ENCODE measurements around the gene POLR2M. TPM values are rescaled to one million over a fixed set of nuclear protein-coding genes. Genes with fewer than 3 reads are reported as not detected.

Gene POLR2M
- total and polyA plus RNA-seq, 10 of the 15 experiments (the other 5 are each of a cell fraction or from before 2014, with no cell fraction given), result 5.8 to 364 (median 23.7) TPM

DNA sequence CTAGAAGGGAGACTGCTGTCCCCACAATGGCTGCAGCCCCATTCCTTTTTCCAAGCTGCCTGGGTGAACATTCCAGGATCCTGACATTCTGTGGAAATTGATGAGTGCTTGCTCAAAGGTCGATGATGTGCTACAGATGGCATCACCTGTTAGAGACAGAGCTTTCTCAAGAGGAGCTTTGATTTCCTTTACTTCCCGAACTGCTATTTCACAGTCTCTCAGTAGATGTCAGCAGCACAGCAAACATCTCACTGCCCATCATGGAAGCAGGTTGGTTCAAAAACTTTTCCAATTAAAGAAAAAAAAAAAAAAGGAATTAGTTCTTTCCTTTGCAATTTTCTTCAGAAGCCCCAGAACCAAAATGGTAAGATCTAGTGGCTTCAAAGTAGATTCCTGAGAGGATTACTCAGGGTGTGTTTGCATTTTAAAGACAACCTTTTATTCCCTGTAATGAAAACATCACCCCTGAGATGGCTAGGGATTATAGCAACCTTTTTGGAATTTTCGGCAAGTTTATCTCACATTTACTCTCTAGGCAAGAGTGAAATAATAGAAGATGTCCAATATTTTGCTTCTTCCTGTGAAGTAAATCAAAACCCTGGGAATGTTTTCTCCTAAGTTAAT lies 44.8 kb downstream of the POLR2M start:
- 0% methylated on average over 3 of the region's 3 CpGs for WGBS (ENCODE audit: insufficient coverage, insufficient replicate concordance, low lambda C conversion rate, missing lambda C conversion rate)
- H3K27ac ChIP-seq (ENCODE audit: control insufficient read depth, insufficient read depth), result no peak overlapping the region
- H3K4me2 ChIP-seq (ENCODE audit: control insufficient read depth, insufficient read depth), result no peak overlapping the region
- no peaks in the 10 kb centered on the region for H3K9me3 ChIP-seq (replicated peaks; ENCODE audit: control insufficient read depth, insufficient read depth, low read length)
- ATAC-seq (no peak), FAIRE-seq (no peak), DNase-seq (ENCODE audit: low read depth, low spot score) (no peak)
- H3K27me3 ChIP-seq (replicated peaks in 1 of 2; ENCODE audit: control insufficient read depth in 2 of 2, insufficient read depth in 2 of 2, low read length in 1 of 2), result no peaks in the 10 kb centered on the region
- no TSS peak for BruUV-seq (replicated peaks)
- CTCF ChIA-PET, result interaction anchor here (0.7 to 11.3 kb wide), 9 partner anchors 11 to 335 kb away, joined by 3 to 74 read pairs (median 5); no protein-coding TSS in a partner anchor
- in situ Hi-C loops (cut with MboI), result loop anchor here (5.0 kb wide), 1 partner anchor 111 kb away; no protein-coding TSS in a partner anchor
- H3K4me3 ChIP-seq, result no peak overlapping the region
- TF ChIP-seq SMC3 (IDR thresholded peaks at IDR 0.05; ENCODE audit: borderline replicate concordance, low read length) (peak; percentile 21; the same call in 1 of the 2 replicates), ZNF207 (IDR thresholded peaks at IDR 0.05; ENCODE audit: borderline replicate concordance) (no peak), RAD21 (IDR thresholded peaks at IDR 0.05; ENCODE audit: insufficient read depth, low read depth, low read length) (peak; percentile 62)
- TF ChIP-seq, protein P1, sequence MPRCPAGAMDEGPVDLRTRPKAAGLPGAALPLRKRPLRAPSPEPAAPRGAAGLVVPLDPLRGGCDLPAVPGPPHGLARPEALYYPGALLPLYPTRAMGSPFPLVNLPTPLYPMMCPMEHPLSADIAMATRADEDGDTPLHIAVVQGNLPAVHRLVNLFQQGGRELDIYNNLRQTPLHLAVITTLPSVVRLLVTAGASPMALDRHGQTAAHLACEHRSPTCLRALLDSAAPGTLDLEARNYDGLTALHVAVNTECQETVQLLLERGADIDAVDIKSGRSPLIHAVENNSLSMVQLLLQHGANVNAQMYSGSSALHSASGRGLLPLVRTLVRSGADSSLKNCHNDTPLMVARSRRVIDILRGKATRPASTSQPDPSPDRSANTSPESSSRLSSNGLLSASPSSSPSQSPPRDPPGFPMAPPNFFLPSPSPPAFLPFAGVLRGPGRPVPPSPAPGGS (IDR thresholded peaks at IDR 0.05; ENCODE audit: borderline replicate concordance, insufficient read depth, low read depth, low read length, poor library complexity, severe bottlenecking), result no peak
- TF ChIP-seq, protein P2, sequence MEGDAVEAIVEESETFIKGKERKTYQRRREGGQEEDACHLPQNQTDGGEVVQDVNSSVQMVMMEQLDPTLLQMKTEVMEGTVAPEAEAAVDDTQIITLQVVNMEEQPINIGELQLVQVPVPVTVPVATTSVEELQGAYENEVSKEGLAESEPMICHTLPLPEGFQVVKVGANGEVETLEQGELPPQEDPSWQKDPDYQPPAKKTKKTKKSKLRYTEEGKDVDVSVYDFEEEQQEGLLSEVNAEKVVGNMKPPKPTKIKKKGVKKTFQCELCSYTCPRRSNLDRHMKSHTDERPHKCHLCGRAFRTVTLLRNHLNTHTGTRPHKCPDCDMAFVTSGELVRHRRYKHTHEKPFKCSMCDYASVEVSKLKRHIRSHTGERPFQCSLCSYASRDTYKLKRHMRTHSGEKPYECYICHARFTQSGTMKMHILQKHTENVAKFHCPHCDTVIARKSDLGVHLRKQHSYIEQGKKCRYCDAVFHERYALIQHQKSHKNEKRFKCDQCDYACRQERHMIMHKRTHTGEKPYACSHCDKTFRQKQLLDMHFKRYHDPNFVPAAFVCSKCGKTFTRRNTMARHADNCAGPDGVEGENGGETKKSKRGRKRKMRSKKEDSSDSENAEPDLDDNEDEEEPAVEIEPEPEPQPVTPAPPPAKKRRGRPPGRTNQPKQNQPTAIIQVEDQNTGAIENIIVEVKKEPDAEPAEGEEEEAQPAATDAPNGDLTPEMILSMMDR (IDR thresholded peaks at IDR 0.05 in 2 of 3, conservative IDR thresholded peaks at IDR 0.05 in 1 of 3; ENCODE audit: control insufficient read depth in 2 of 3, extremely low read depth in 1 of 3, insufficient read depth in 1 of 3, low read depth in 3 of 3, low read length in 3 of 3), result peak; percentile 35 to 47 (median 45); a peak in 5 of 6 replicates
- POLR2A ChIA-PET, result no interaction called here
- intact Hi-C loops (cut with micrococcal nuclease; ENCODE audit: unreplicated experiment), result loop anchor here (1.0 kb wide), 1 partner anchor 110 kb away; no protein-coding TSS in a partner anchor
- H3K36me3 ChIP-seq (ENCODE audit: control insufficient read depth in 2 of 2, insufficient read depth in 2 of 2, low read length in 1 of 2), result no peaks in the 10 kb centered on the region
- H3K9ac ChIP-seq (ENCODE audit: control insufficient read depth, insufficient read depth, low read length), result no peak overlapping the region
- SMC1A ChIA-PET (ENCODE audit: uncharacterized antibody, unreplicated experiment), result interaction anchor here (1.1 to 5.3 kb wide), 3 partner anchors 9 to 110 kb away, joined by 3 to 34 read pairs (median 6); no protein-coding TSS in a partner anchor
- no peaks in the 10 kb centered on the region for H3K79me2 ChIP-seq (ENCODE audit: control insufficient read depth, insufficient read depth, low read length)
- RAD21 ChIA-PET (ENCODE audit: unreplicated experiment), result interaction anchor here (0.8 to 2.0 kb wide), 3 partner anchors 9 to 109 kb away, joined by 3 to 14 read pairs (median 3); no protein-coding TSS in a partner anchor
- no peaks in the 10 kb centered on the region for H3K4me1 ChIP-seq (ENCODE audit: control insufficient read depth, insufficient read depth, low read length)
- H4K20me1 ChIP-seq (ENCODE audit: control insufficient read depth, insufficient read depth), result no peaks in the 10 kb centered on the region
- H2AFZ ChIP-seq (ENCODE audit: control insufficient read depth, low read depth, low read length), result no peak overlapping the region
